ENCODE results near the gene TNPO2.
"Not testable (repeated sequence)": the region's sequence is repeated elsewhere in the genome, so short reads cannot be mapped to it uniquely, and the experiment has no call there.

TNPO2 gene

DNA sequence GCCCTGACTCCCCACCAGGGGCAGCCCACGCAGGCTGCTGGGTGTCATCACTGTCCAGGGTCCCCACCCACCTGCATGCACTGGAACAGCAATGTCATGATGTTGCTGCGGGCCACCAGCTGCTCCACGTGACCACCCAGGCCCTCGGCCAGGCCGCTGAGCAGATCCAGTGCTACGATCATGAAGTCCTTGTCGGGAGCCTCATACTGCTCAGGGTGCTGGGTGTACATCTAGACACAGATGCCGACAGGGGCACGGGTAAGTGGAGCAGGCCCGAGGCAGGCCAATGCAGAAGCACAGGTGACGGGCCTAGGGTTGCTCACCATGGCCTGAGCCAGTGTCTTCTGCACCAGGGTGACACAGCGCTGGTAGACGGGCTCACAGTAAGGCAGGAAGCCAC lies 18.6 kb downstream of the TNPO2 start:
- no peak for DNase-seq

DNA sequence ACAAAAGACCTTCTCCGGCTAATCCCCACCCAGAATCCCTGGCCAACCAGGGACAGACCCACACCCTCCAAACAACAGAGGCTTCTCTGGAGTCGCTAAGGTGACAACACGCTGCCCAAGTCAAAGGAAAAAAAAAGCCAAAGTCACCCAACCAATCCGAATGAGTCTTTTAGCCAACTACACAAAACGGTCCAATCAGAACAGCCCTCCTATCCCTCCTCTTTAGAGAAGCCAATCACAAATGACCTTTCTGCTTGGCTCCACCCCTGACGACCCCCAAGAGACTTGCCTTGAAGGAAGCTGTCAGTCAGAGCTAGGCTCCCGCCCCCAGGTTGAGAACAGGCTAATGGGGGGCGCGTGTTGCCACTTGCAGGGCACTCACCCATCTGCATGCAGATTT lies 20.7 kb downstream of the TNPO2 start:
- DNase-seq: peak; percentile 9

DNA sequence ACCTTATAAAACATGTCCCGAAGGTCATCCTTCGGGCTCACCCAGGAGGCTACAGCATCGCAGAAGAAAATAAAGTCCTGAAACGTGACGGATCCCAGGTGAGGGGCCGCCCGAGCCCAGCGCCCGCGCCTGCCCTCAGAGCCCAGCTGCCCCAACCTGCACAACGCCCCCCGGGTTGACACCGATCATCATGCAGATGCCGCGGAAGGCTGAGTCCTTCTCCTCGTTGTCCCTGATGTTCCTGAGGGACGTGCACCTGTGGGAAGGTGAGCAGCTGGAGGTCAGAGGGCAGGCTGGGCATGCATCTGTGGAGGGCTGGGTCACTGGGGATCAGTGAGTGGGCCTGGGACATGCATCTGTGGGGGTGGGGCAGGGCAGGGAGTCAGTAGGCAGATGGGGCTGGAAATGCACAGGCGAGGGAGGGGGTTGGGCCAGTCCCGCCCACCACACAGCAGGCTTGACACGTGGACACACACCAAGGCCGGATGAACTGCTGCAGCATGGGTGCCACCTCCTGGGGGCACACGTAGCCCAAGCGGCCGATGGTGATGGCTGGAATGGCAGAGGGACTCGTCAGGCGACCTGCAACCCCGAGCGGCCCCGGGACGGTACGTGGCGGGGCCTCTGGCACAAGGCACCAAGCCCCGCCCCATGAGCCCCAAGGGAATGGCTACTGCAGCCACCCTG lies 22.0 kb downstream of the TNPO2 start:
- DNase-seq: no peak

DNA sequence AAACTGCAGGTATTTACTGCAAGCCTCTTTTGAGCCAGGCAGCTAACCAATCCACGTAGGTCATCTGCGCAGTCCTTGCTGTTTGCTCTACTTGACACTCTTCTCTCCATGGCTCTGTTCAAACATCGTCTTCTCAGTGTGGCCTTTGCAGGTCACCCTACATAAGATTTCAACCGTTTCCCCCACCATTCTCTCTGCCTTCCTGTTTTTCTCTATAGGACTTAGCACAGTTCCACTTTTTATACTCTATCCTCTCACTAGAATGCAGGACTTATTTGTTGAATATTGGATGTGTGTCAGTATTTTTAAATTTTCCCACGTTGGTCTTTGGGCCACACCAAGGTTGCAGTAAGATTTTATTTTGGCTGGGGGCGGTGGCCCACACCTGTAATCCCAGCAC lies 25.6 kb downstream of the TNPO2 start:
- DNase-seq: no peak

GRCh38 chr19:12697425-12697824 lies 26.3 kb downstream of the TNPO2 start:
- not testable (repeated sequence) for DNase-seq

DNA sequence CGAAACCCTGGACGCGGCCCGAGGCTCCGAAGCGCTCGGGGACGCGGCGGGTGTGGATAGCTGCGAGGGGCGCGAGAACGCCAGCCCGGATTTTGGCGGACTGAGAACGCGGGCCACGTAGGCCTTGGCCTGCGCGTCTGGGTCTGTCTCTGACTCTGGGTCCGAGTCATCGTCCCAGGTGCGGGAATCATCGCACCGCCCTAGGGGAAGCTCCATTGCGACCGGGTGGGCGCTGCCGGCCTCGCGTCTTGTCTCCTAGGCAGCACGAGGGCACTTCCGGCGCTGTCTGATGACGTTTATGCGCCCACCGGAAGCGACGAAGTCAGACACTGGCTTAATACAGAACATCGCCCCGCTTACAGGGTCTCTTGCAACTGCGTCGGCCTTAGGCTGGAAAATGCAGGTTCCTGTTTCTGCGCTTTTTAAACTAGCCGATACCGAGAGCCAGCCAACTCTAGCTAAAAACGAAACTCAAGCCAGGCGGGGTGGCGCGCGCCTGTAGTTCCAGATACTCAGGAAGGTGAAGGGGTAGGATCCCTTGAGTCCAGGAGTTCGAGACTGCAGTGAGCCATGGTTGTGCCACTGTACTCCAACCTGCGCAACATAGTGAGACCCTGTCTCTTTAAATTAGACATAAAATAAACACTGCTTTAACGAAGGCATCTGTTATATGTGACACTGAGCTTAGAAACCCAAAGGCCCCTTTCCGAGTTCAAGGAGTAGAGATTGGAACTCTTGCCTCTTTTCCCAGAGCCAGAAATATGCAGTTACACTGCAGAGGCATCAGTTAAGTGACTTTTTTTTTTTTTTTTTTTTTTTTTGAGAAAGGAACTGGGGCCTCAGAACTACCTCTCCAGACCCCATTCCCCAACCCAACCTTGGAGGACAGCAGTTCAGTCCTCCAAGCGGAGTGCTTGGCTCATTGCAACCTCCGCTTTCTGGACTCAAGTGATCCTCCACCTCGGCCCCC lies 27.1 kb downstream of the TNPO2 start, which contains the start of gene FBXW9:
Gene FBXW9, minus strand, starts transcription at position 266 of the 970 bp plus-strand sequence. Its CDS starts 50 bp downstream, at position 216.
- DNase-seq: peak; percentile 98

DNA sequence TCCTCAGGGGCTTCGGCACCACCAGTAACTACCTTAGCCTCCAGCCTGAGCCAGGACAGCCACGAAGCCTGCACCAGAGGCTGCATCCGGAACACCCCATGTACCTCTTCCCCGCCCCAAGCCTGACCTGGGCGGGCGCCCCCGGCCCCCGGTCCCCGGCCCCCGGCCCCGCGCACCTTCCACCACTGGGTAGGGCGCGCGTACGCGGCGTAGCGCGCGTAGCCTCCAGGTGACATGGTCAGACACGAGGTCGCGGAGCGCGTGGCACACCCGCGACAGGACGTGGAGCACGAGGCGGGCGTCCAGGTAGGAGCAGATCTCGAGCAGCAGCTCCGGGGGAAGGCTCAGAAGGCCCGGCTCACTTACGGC lies 27.8 kb downstream of the TNPO2 start:
- no peak for DNase-seq

DNA sequence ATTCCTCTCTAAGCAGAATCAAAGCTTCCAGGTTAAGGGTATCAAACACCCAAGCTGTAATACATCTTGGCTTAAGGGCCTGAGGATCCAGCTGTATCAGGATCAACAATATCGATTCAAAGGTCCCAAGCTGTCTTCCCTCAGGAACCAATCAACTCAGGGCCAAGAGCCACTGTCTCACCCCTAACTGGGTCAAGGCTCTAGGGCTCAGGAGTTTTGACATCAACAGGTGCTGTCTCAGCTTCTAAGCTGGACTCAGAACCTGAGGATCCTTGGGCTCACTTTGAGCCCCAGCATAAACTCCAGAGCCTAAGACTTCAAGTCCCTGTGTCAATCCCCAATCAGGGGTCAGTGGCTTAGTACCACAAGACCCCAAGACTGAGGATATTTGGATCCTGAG lies 28.2 kb downstream of the TNPO2 start:
- no peak for DNase-seq

DNA sequence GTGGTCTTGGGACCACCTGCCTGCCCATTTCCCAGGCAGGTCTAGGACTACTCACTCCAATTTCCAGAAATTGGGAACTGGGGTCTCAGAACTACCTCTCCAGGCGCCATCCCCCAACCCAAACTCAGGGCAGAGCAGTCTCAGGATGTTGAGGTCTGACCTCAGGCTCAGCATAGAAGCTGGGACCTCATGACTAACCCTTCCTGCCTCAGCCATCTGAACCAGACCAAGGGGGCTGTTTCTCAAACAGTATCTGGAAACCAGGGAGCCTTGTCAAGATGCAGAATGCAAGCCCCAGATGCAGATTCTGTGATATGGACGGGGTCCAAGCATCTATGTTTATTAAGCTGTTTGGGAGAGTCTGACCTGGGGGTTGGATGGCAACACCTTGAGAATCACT lies 28.6 kb downstream of the TNPO2 start:
- no peak for DNase-seq

GRCh38 chr19:12694641-12695040 lies 29.1 kb downstream of the TNPO2 start:
- no peak for DNase-seq

- no peak for DNase-seq
Observed at GRCh38 chr19:12692960-12693359, 30.8 kb downstream of the TNPO2 start.

- no peak for DNase-seq
Observed at GRCh38 chr19:12689581-12690216, 34.0 kb downstream of the TNPO2 start.

- no peak for DNase-seq
Observed at GRCh38 chr19:12689012-12689411, 34.7 kb downstream of the TNPO2 start.

- no peak for DNase-seq
Observed at GRCh38 chr19:12687496-12688196, 36.1 kb downstream of the TNPO2 start, which contains the start of gene GNG14. Gene GNG14 (plus strand): TSS chr19:12687998. CDS start chr19:12688049, 51 bp downstream.

DNA sequence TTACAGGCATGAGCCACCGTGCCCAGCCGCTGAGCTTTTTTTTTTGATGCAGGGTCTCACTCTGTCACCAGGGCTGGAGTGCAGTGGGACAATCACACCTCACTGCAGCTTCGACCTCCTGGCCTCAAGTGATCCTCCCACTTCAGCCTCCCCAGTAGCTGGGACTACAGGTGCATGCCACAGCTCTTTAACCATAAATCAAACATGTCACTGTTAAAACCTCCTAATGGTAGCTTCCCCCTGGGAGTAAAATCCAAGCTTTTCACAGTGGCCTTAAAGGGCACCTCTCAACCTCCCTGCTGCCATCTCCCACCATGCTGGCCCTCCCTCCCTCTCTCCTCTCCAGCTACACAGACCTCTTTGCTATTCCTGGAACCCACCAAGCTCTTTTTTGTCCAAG lies 37.9 kb downstream of the TNPO2 start:
- no peak for DNase-seq

GRCh38 chr19:12681074-12681987 lies 42.4 kb downstream of the TNPO2 start, which contains the start of gene DHPS:
Gene DHPS (minus strand): TSS chr19:12681880. CDS start chr19:12681766, 114 bp downstream.
- DNase-seq: peak; percentile 98

GRCh38 chr19:12680034-12680433 lies 43.7 kb downstream of the TNPO2 start:
- DNase-seq: no peak

DNA sequence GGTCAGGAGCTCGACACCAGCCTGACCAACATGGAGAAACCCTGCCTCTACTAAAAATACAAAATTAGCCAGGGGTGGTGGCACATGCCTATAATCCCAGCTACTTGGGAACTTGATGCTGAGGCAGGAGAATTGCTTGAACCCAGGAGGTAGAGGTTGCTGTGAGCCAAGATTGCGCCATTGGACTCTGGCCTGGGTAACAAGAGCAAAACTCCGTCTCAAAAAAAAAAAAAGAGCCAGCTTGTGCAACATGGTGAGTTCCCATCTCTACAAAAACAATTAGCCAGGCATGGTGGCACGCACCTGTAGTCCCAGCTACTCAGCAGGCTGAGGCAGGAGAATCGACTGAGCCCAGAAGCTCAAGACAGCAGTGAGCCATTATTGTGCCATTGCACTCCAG lies 45.7 kb downstream of the TNPO2 start:
- DNase-seq: not testable (repeated sequence)

- no peak for DNase-seq
Observed at GRCh38 chr19:12676928-12677327, 46.8 kb downstream of the TNPO2 start.

DNA sequence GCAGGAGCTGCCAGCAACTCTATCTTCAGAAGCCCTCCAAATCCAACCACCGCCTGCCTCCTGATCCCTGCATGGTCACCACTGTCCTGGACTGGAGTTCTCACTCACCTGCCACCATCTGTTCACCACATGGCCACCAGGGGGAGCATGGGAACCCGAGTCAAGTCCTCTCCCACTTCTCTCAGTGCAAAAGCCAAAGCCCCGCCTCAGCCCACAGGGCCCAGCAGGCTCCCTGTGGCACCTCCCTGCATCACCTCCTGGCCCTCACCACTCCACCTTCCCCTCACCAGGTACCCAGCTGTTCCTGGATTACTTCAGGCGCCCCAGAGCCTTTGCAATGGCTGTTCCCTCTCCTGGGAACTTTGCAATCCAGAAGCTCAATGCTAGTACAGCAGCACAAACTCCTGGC lies 47.3 kb downstream of the TNPO2 start:
- peak; percentile 85 for DNase-seq

DNA sequence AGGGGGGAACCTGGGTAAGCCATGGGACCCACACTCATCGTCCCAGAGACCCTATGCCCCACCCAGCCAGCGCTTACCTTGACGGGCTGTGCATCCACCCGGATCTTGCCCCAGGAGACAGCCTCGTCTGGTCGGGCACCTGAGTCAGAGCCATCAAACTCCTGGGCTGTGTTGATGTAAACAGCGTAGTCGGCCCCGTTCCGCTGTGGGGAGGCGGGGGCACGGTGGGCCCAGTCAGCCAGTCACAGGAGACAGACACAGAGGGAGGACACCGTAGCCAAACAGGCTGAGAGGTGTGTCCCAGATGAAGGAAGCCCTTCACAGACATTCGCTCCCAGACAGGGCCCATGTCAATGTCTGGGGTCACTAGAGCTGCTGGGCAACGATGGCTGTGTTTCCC lies 47.8 kb downstream of the TNPO2 start:
- DNase-seq: no peak

GRCh38 chr19:12675399-12675798 lies 48.3 kb downstream of the TNPO2 start:
- DNase-seq: no peak

Data from suppressor macrophage treated with lipopolysaccharide for 4 hours (primary cell).